Measurements from ENCODE around the gene SCARB2.

DNA sequence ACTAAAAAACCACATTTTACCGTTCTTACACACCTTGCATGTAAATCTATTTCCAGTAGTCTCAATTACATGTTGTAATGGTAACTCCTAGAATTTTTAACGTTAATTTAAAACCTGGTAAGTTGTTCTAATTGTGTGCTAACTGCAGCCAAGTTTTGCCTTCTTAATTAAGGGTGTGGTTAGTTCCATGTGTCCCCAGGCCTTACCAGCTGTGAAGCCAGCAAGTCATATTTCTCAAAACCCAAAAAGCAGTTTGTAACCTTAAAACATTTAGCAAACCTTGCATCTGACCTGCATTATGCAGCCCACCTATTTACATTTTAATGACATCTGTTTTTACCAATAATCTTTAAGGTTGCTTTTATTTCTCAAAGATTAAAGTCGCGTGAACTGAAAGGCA, 19.5 kb upstream of the SCARB2 start:
- no peak for TF ChIP-seq GATA2 (IDR thresholded peaks at IDR 0.05; ENCODE audit: low read depth, low read length)
- no peak for TF ChIP-seq GATA3 (IDR thresholded peaks at IDR 0.05; ENCODE audit: low read depth, low read length)
